HepG2 (cell line): ENCODE results near the gene CDC42BPG. TPM values are rescaled to one million over a fixed set of nuclear protein-coding genes. Genes with fewer than 3 reads are reported as not detected.

ENCODE experiments used
- CREB3 ChIP-seq: sonication (generic); formaldehyde crosslinking; IDR thresholded peaks from 2 replicates; pipeline ENCODE4 v1.5.0; 2020; ENCODE audit warnings: missing genetic modification reagents
- FUBP1 ChIP-seq: sonication (generic); formaldehyde crosslinking; IDR thresholded peaks from 2 replicates; pipeline ENCODE4 v1.5.1; 2020; ENCODE audit warnings: missing genetic modification reagents, mild to moderate bottlenecking, borderline replicate concordance
- HOXA3 ChIP-seq: sonication (generic); formaldehyde crosslinking; IDR thresholded peaks from 2 replicates; pipeline ENCODE4 v1.5.0; 2020; ENCODE audit warnings: missing genetic modification reagents
- MED1 ChIP-seq: sonication (generic); formaldehyde crosslinking; IDR thresholded peaks from 2 replicates; pipeline ENCODE4 v1.4.0; 2020; ENCODE audit warnings: missing genetic modification reagents
- NCOA5 ChIP-seq: sonication (generic); formaldehyde crosslinking; IDR thresholded peaks from 2 replicates; pipeline ENCODE4 v1.4.0; 2020; ENCODE audit warnings: missing genetic modification reagents
- NFIB ChIP-seq: sonication (generic); formaldehyde crosslinking; IDR thresholded peaks from 2 replicates; pipeline ENCODE4 v1.9.0; 2021; ENCODE audit warnings: missing genetic modification reagents, mild to moderate bottlenecking, borderline replicate concordance
- PAXIP1 ChIP-seq: sonication (generic); formaldehyde crosslinking; conservative IDR thresholded peaks from 2 replicates; pipeline ENCODE4 v1.4.0; 2020; ENCODE audit warnings: mild to moderate bottlenecking, missing genetic modification reagents, moderate library complexity
- PHF21A ChIP-seq: sonication (generic); formaldehyde crosslinking; IDR thresholded peaks from 2 replicates; pipeline ENCODE4 v1.5.0; 2020; ENCODE audit warnings: mild to moderate bottlenecking, missing genetic modification reagents
- PITX1 ChIP-seq: sonication (generic); formaldehyde crosslinking; IDR thresholded peaks from 2 replicates; pipeline ENCODE4 v1.5.1; 2020; ENCODE audit warnings: mild to moderate bottlenecking, missing genetic modification reagents
- SIN3A ChIP-seq: IDR thresholded peaks from 2 replicates; pipeline ENCODE4 v1.6.1; 2011; ENCODE audit warnings: low read depth, mild to moderate bottlenecking, control low read depth, low read length, borderline replicate concordance
- SIX1 ChIP-seq: sonication (generic); formaldehyde crosslinking; IDR thresholded peaks from 2 replicates; pipeline ENCODE4 v1.4.0; 2020; ENCODE audit warnings: missing genetic modification reagents, borderline replicate concordance
- STAG1 ChIP-seq: sonication (generic); formaldehyde crosslinking; IDR thresholded peaks from 2 replicates; pipeline ENCODE4 v1.4.0; 2020; ENCODE audit warnings: missing genetic modification reagents
- STAT5B ChIP-seq: sonication (generic); formaldehyde crosslinking; IDR thresholded peaks from 2 replicates; pipeline ENCODE4 v1.4.0; 2020; ENCODE audit warnings: missing genetic modification reagents
- THYN1 ChIP-seq: sonication (generic); formaldehyde crosslinking; IDR thresholded peaks from 2 replicates; pipeline ENCODE4 v1.8.1; 2023; ENCODE audit warnings: low read depth, mild to moderate bottlenecking, moderate library complexity, missing genetic modification reagents, borderline replicate concordance
- TOE1 ChIP-seq: sonication (generic); formaldehyde crosslinking; IDR thresholded peaks from 2 replicates; pipeline ENCODE4 v1.4.0; 2020; ENCODE audit warnings: mild to moderate bottlenecking, missing genetic modification reagents
- ZFX ChIP-seq: sonication (generic); formaldehyde crosslinking; IDR thresholded peaks from 2 replicates; pipeline ENCODE4 v1.4.0; 2020; ENCODE audit warnings: mild to moderate bottlenecking, low read depth, missing genetic modification reagents, moderate library complexity
- ZMYM4 ChIP-seq: sonication (generic); formaldehyde crosslinking; IDR thresholded peaks from 2 replicates; pipeline ENCODE4 v1.8.1; 2023; ENCODE audit warnings: mild to moderate bottlenecking, missing genetic modification reagents
- ZNF605 ChIP-seq: sonication (generic); formaldehyde crosslinking; IDR thresholded peaks from 2 replicates; pipeline ENCODE4 v1.8.0; 2022; ENCODE audit warnings: mild to moderate bottlenecking, missing genetic modification reagents
- ZNF629 ChIP-seq: sonication (generic); formaldehyde crosslinking; conservative IDR thresholded peaks from 2 replicates; pipeline ENCODE4 v1.5.0; 2020; ENCODE audit warnings: missing genetic modification reagents
- ZNF75D ChIP-seq: sonication (generic); formaldehyde crosslinking; IDR thresholded peaks from 2 replicates; pipeline ENCODE4 v1.8.1; 2023; ENCODE audit warnings: missing genetic modification reagents, mild to moderate bottlenecking, borderline replicate concordance
- polyA plus RNA-seq, 8 experiments: library from polyadenylated mRNA; depleted of rRNA in 3 of 8; stranded (reverse) in 7 of 8; unstranded in 1 of 8; fragments of >200 nt; fragmentation: Illumina TruSeq in 4 of 8; extraction: Trizol in 4 of 8; gene quantifications; 2 replicates each; pipeline versions ENCODE4 v1.2.1 to v1.2.3, GENCODE V29; 2011 to 2016; ENCODE audit warnings: low read depth in 4 of 8, missing spikeins in 1 of 8, mixed read lengths in 1 of 8; ENCODE audit not compliant: insufficient read depth in 1 of 8
- total RNA-seq, 5 experiments: library from RNA; depleted of rRNA; stranded (reverse); fragments of >200 nt; fragmentation: Illumina TruSeq; extraction: Trizol; gene quantifications; 2 replicates each; pipeline ENCODE4 v1.2.3, GENCODE V29; 2016; ENCODE audit warnings: low read depth in 1 of 5
- TF ChIP-seq, protein P1 (sequence below): IDR thresholded peaks from 2 replicates; pipeline ENCODE4 v1.6.1; 2016
- TF ChIP-seq, protein P2 (sequence below): IDR thresholded peaks from 2 replicates; pipeline ENCODE4 v1.6.1; 2016; ENCODE audit warnings: low read depth, borderline replicate concordance

Gene CDC42BPG
- total and polyA plus RNA-seq, 2 of the 13 experiments (the other 11 are each of a cell fraction or from before 2014, with no cell fraction given) = 0.55 to 1.4 TPM

DNA sequence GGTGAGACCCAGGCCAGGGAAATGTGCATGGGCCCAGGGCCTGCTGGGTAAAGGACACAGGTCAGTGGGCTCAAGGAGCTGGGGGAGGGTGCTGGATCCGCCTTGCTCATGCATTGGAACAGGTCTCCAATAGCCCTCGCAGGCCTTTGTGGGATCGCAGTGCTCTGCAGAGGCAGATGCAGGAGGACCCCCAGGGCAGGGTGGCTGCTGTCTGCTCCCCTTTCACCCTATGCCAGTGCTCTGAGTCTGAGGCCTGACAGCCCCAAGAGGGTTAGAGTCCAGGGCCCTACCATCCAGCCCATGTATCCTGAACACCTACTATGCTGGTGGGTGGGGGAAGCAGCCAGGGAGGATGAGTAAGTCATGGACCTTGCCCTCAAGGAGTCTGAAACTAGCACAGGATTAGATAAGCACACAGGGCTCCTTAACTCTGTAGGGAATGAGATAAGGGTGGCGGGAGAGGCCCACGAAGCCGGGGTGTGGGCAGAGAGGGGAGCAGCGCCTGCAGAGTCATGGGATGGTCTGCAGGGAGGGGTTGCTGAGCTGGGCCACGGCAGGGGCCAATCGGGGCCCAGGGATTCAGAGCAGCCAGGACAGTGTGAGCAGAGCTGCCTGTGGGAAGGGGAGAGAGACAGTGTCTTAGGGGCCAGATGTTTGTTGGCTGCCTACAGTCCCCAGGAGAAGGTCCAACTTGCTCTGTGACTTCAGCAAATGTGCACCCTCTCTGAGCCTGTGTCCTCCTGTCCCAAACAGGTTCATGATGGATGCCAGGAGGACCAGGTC, 44.5 kb upstream of the CDC42BPG start (continued):
- TF ChIP-seq, protein P1, sequence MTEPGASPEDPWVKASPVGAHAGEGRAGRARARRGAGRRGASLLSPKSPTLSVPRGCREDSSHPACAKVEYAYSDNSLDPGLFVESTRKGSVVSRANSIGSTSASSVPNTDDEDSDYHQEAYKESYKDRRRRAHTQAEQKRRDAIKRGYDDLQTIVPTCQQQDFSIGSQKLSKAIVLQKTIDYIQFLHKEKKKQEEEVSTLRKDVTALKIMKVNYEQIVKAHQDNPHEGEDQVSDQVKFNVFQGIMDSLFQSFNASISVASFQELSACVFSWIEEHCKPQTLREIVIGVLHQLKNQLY (CRISPR knock-in tag) = no peak
- TF ChIP-seq STAG1 (no peak), SIX1 (no peak), NFIB (CRISPR knock-in tag) (no peak), THYN1 (CRISPR knock-in tag) (no peak), ZMYM4 (CRISPR knock-in tag) (no peak), ZNF629 (CRISPR knock-in tag) (no peak), PITX1 (no peak; the same call in 1 of the 2 replicates), MED1 (CRISPR knock-in tag) (no peak), TOE1 (CRISPR knock-in tag) (no peak), PHF21A (CRISPR knock-in tag) (no peak), ZNF605 (CRISPR knock-in tag) (0 out of 2 replicates have a peak, but pooled peaks have one; percentile 32), SIN3A (no peak), ZNF75D (no peak), PAXIP1 (CRISPR knock-in tag) (peak; percentile 45; the same call in 1 of the 2 replicates), HOXA3 (CRISPR knock-in tag) (no peak), NCOA5 (no peak), CREB3 (CRISPR knock-in tag) (no peak), ZFX (CRISPR knock-in tag) (peak; percentile 14; the same call in 1 of the 2 replicates), STAT5B (CRISPR knock-in tag) (no peak), FUBP1 (CRISPR knock-in tag) (no peak)
- TF ChIP-seq, protein P2, sequence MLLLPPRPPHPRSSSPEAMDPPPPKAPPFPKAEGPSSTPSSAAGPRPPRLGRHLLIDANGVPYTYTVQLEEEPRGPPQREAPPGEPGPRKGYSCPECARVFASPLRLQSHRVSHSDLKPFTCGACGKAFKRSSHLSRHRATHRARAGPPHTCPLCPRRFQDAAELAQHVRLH = no peak
